Renal cortex interstitium (tissue), 15 donors: ENCODE measurements around the gene MTRF1. TPM values are rescaled to one million over a fixed set of nuclear protein-coding genes. Genes with fewer than 3 reads are reported as not detected.

Source experiments
- DNase-seq, 11 donors: peaks; one replicate each; pipeline ENCODE4 v3.0.0-alpha.2; 2013; ENCODE audit warnings: low read depth in 9 of 11, low spot score in 4 of 11; ENCODE audit errors: extremely low read depth in 1 of 11
- long read RNA-seq, 16 experiments: transcript quantifications; one replicate each; lab custom pipeline, GENCODE V29; 2026
- polyA plus RNA-seq, 3 donors: library from polyadenylated mRNA; unstranded; fragments of 120-200 nt; gene quantifications; one replicate each; pipeline ENCODE4 v1.2.1, GENCODE V29; 2013; ENCODE audit not compliant: insufficient read length in 3 of 3

MTRF1 gene
- polyA plus RNA-seq, result 10 to 100 TPM; 16.0 to 22.1 (median 19.7) TPM
- long read RNA-seq, donor 1, result 0 reads
- long read RNA-seq, donor 2, partial matches to known transcripts, result 0 of 2 reads
- long read RNA-seq, donor 2, other reads (novel, unspliced or antisense), result 0 of 2 reads
- long read RNA-seq, donor 3, partial matches to known transcripts, result 0 of 1 reads
- long read RNA-seq, donor 3, other reads (novel, unspliced or antisense), result 0 of 1 reads
- long read RNA-seq, donor 4, partial matches to known transcripts, result 0 of 2 reads
- long read RNA-seq, donor 4, other reads (novel, unspliced or antisense), result 0 of 2 reads
- long read RNA-seq, donor 5, result 0 reads
- long read RNA-seq, donor 6, partial matches to known transcripts, result 0 of 1 reads
- long read RNA-seq, donor 6, other reads (novel, unspliced or antisense), result 0 of 1 reads
- long read RNA-seq, donor 7, result 0 reads
- long read RNA-seq, donor 8, result 0 reads
- long read RNA-seq, donor 9, result 0 reads
- long read RNA-seq, donor 10, partial matches to known transcripts, result 0 of 2 reads
- long read RNA-seq, donor 10, other reads (novel, unspliced or antisense), result 0 of 2 reads
- long read RNA-seq, donor 11, partial matches to known transcripts, result 0 of 1 reads
- long read RNA-seq, donor 11, other reads (novel, unspliced or antisense), result 0 of 1 reads
- long read RNA-seq, donor 12, result 0 reads
- long read RNA-seq, donor 13, result 0 reads
- long read RNA-seq, donor 14, result 0 reads
- long read RNA-seq, donor 15, partial matches to known transcripts, result 0 of 1 reads
- long read RNA-seq, donor 15, other reads (novel, unspliced or antisense), result 0 of 1 reads
- long read RNA-seq, donor 16, partial matches to known transcripts, result 0 of 8 reads
- long read RNA-seq, donor 16, other reads (novel, unspliced or antisense), result 0 of 8 reads

- peak; percentile 59 to 92 (median 77) for DNase-seq
Observed at GRCh38 chr13:41263261-41263971, at the start of gene MTRF1. MTRF1 (minus strand) TSS chr13:41263576; CDS start chr13:41260907, 2,669 bp downstream.

GRCh38 chr13:41313117-41313516 lies 49.7 kb upstream of the MTRF1 start:
- DNase-seq, result no peak

- DNase-seq, result peak in 7 of 11 donors; percentile 6 to 40 (median 27)
Observed at GRCh38 chr13:41312176-41312500, 48.8 kb upstream of the MTRF1 start.

- DNase-seq, result peak in 9 of 11 donors; percentile 16 to 40 (median 31)
Observed at GRCh38 chr13:41311406-41312175, 48.2 kb upstream of the MTRF1 start.

- peak; percentile 86 to 94 (median 91) for DNase-seq
Observed at GRCh38 chr13:41310963-41311405, 47.6 kb upstream of the MTRF1 start, which contains the start of gene NAA16. NAA16 (plus strand) TSS chr13:41311267; CDS start chr13:41311529, 262 bp downstream.

GRCh38 chr13:41307884-41308640 lies 44.7 kb upstream of the MTRF1 start:
- DNase-seq, result no peak

- DNase-seq, result no peak
Observed at GRCh38 chr13:41306271-41307145, 43.1 kb upstream of the MTRF1 start.

GRCh38 chr13:41304551-41304950 lies 41.2 kb upstream of the MTRF1 start:
- no peak for DNase-seq

GRCh38 chr13:41302743-41303142 lies 39.4 kb upstream of the MTRF1 start:
- no peak for DNase-seq

- no peak for DNase-seq
Observed at GRCh38 chr13:41299316-41300094, 36.1 kb upstream of the MTRF1 start.

GRCh38 chr13:41296879-41297646 lies 33.7 kb upstream of the MTRF1 start:
- DNase-seq, result no peak

GRCh38 chr13:41295973-41296372 lies 32.6 kb upstream of the MTRF1 start:
- DNase-seq, result no peak

GRCh38 chr13:41294914-41295313 lies 31.5 kb upstream of the MTRF1 start:
- no peak for DNase-seq

GRCh38 chr13:41293272-41293671 lies 29.9 kb upstream of the MTRF1 start:
- no peak for DNase-seq

- DNase-seq, result no peak
Observed at GRCh38 chr13:41291246-41291645, 27.9 kb upstream of the MTRF1 start.
